Measurements from ENCODE around the gene NEUROD4. TPM values are rescaled to one million over a fixed set of nuclear protein-coding genes. Genes with fewer than 3 reads are reported as not detected.

NEUROD4 gene
- total RNA-seq, 1 experiment from 2014 or later: not detected

DNA sequence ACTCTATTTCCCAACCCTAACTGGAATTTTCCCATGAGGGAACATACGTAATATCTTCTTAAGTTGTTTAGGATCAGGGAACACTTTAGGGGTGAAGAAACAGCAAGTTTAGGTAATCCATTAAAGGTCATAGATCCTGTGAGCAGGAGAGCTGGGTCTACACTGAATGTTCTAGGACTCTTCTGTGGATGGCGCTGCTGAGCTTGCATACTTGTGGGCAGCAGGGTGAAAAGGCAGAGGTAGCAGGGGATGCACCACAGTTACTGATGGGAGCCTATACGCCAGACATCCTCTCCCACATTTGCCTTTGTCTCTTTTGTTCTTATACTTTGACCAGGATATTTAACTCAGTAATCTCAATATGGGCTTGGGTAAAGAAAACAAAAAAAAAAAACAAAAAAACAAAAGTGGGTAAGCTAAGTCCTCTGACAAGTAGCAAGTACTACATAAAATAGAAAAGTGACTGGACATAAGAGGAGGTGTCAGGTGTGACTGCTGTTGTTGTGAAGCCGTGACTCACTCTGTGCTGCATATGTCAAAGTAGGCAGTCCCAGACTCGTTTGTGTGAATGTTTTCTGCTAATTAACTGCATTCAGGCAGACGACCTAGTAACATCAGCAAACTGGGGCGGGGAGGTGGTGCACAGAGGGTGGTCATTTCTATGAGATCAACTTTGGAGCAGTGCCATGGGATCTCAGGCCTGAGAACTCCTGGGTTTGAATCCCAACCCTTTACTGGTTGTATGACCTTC is 31.6 kb downstream of the NEUROD4 start:
- H3F3A ChIP-seq (ENCODE audit: low read length, unreplicated experiment): no peaks in the 10 kb centered on the region
- H3K9me3 ChIP-seq (ENCODE audit: low read length): no peaks in the 10 kb centered on the region
- ATAC-seq (no peak), DNase-seq (no peak)
- H3K9me2 ChIP-seq (replicated peaks; ENCODE audit: low read length): no peaks in the 10 kb centered on the region
- no peaks in the 10 kb centered on the region for H4K20me1 ChIP-seq (ENCODE audit: low read length)
- peaks cover 73% of the 10 kb centered on the region for H3K27me3 ChIP-seq (ENCODE audit: low read length)
- H3K9ac ChIP-seq (ENCODE audit: low read length): no peak overlapping the region
- no peak overlapping the region for H3K4me2 ChIP-seq (ENCODE audit: low read length)
- H3K36me3 ChIP-seq (ENCODE audit: low read depth, low read length): no peaks in the 10 kb centered on the region
- no TSS peak for BruUV-seq (replicated peaks)
- H3K4me3 ChIP-seq (ENCODE audit: low read length): no peak overlapping the region
- no peak overlapping the region for H3K27ac ChIP-seq (ENCODE audit: low read length)
- no peaks in the 10 kb centered on the region for H3K4me1 ChIP-seq (ENCODE audit: insufficient read depth, low read length)
- POLR2A ChIA-PET (ENCODE audit: unreplicated experiment): no interaction called here
- TF ChIP-seq, protein P1, sequence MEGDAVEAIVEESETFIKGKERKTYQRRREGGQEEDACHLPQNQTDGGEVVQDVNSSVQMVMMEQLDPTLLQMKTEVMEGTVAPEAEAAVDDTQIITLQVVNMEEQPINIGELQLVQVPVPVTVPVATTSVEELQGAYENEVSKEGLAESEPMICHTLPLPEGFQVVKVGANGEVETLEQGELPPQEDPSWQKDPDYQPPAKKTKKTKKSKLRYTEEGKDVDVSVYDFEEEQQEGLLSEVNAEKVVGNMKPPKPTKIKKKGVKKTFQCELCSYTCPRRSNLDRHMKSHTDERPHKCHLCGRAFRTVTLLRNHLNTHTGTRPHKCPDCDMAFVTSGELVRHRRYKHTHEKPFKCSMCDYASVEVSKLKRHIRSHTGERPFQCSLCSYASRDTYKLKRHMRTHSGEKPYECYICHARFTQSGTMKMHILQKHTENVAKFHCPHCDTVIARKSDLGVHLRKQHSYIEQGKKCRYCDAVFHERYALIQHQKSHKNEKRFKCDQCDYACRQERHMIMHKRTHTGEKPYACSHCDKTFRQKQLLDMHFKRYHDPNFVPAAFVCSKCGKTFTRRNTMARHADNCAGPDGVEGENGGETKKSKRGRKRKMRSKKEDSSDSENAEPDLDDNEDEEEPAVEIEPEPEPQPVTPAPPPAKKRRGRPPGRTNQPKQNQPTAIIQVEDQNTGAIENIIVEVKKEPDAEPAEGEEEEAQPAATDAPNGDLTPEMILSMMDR (conservative IDR thresholded peaks at IDR 0.05; ENCODE audit: low read depth, low read length): no peak
- TF ChIP-seq EZH2phosphoT487 (IDR thresholded peaks at IDR 0.05; ENCODE audit: borderline replicate concordance, low read length): no peak
- no peak for TF ChIP-seq EZH2 (IDR thresholded peaks at IDR 0.05; ENCODE audit: low read length, unreplicated experiment)
- intact Hi-C loops (cut with micrococcal nuclease): no loop called here
- H2AFZ ChIP-seq (ENCODE audit: low read length): no peak overlapping the region
- H3K79me2 ChIP-seq (ENCODE audit: low read length): no peaks in the 10 kb centered on the region
- CTCF ChIA-PET: interaction anchor here (0.8 kb wide), 1 partner anchor 21 kb away, joined by 7 read pairs; no protein-coding TSS in a partner anchor

DNA sequence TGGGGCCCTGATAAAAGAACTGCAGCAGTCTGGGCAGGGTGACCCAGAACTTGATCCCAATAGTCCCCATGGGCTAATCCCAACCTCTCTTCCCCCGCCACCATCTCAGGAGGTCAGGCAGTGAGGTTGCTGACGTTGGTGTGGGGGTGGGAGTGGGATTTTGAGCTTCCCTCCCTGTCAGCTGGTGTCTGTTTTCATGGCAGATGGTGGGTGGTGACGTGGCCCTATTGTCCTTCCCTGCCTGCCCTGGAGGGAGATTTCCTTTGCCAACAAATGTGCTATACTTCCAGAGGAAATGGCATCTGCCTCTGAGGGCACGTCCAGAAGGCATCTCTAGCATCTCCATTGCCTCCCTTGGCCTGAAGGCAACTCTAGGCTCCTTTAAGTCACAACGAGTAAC is 37.7 kb downstream of the NEUROD4 start:
- ChIA-PET CTCF (no interaction called here), POLR2A (ENCODE audit: unreplicated experiment) (no interaction called here)
- H3K9me3 ChIP-seq (ENCODE audit: low read length): no peaks in the 10 kb centered on the region
- DNase-seq: no peak
- intact Hi-C loops (cut with micrococcal nuclease): no loop called here
- peaks cover 58% of the 10 kb centered on the region for H3K27me3 ChIP-seq (ENCODE audit: low read length)
- H3K4me3 ChIP-seq (ENCODE audit: low read length): no peak overlapping the region
- H4K20me1 ChIP-seq (ENCODE audit: low read length): no peaks in the 10 kb centered on the region
- no peaks in the 10 kb centered on the region for H3K36me3 ChIP-seq (ENCODE audit: low read depth, low read length)
- H3F3A ChIP-seq (ENCODE audit: low read length, unreplicated experiment): no peaks in the 10 kb centered on the region
- H3K4me1 ChIP-seq (ENCODE audit: insufficient read depth, low read length): no peaks in the 10 kb centered on the region
- H2AFZ ChIP-seq (ENCODE audit: low read length): no peak overlapping the region
- no peak overlapping the region for H3K27ac ChIP-seq (ENCODE audit: low read length)
- H3K4me2 ChIP-seq (ENCODE audit: low read length): no peak overlapping the region
- no TSS peak for BruUV-seq (replicated peaks)
- no peaks in the 10 kb centered on the region for H3K9me2 ChIP-seq (replicated peaks; ENCODE audit: low read length)
- ATAC-seq: no peak
- no peak for TF ChIP-seq EZH2phosphoT487 (IDR thresholded peaks at IDR 0.05; ENCODE audit: borderline replicate concordance, low read length)
- no peak for TF ChIP-seq EZH2 (IDR thresholded peaks at IDR 0.05; ENCODE audit: low read length, unreplicated experiment)
- TF ChIP-seq, protein P1 (conservative IDR thresholded peaks at IDR 0.05; ENCODE audit: low read depth, low read length): no peak
- no peaks in the 10 kb centered on the region for H3K79me2 ChIP-seq (ENCODE audit: low read length)
- no peak overlapping the region for H3K9ac ChIP-seq (ENCODE audit: low read length)

DNA sequence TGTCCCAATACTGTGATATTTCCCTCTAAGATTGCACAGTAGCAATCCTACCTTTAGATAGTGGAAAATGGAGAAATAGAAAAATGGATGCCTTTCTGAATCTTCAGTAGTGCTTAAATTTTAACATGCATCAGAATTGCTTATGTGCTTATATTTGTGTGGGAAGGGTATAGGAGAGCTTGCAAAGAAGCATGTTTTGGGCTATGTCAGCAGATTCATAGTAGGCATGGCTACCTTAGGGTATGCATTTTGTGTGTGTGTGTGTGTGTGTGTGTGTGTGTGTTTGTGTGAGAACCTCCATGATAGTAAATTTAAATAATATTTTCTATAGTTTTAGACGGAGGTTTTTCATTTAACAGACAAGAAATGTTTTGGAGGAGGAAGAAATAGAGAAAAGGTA is 38.3 kb downstream of the NEUROD4 start:
- no TSS peak for BruUV-seq (replicated peaks)
- H2AFZ ChIP-seq (ENCODE audit: low read length): no peak overlapping the region
- no peak overlapping the region for H3K27ac ChIP-seq (ENCODE audit: low read length)
- no peaks in the 10 kb centered on the region for H3K36me3 ChIP-seq (ENCODE audit: low read depth, low read length)
- no peaks in the 10 kb centered on the region for H3F3A ChIP-seq (ENCODE audit: low read length, unreplicated experiment)
- H3K9ac ChIP-seq (ENCODE audit: low read length): no peak overlapping the region
- no peak for ATAC-seq
- no peak for DNase-seq
- CTCF ChIA-PET: no interaction called here
- H4K20me1 ChIP-seq (ENCODE audit: low read length): no peaks in the 10 kb centered on the region
- H3K79me2 ChIP-seq (ENCODE audit: low read length): no peaks in the 10 kb centered on the region
- TF ChIP-seq, protein P1 (conservative IDR thresholded peaks at IDR 0.05; ENCODE audit: low read depth, low read length): no peak
- TF ChIP-seq EZH2phosphoT487 (IDR thresholded peaks at IDR 0.05; ENCODE audit: borderline replicate concordance, low read length) (no peak), EZH2 (IDR thresholded peaks at IDR 0.05; ENCODE audit: low read length, unreplicated experiment) (no peak)
- H3K9me2 ChIP-seq (replicated peaks; ENCODE audit: low read length): no peaks in the 10 kb centered on the region
- POLR2A ChIA-PET (ENCODE audit: unreplicated experiment): no interaction called here
- H3K9me3 ChIP-seq (ENCODE audit: low read length): no peaks in the 10 kb centered on the region
- H3K4me3 ChIP-seq (ENCODE audit: low read length): no peak overlapping the region
- no peak overlapping the region for H3K4me2 ChIP-seq (ENCODE audit: low read length)
- H3K27me3 ChIP-seq (ENCODE audit: low read length): peaks cover 59% of the 10 kb centered on the region
- no peaks in the 10 kb centered on the region for H3K4me1 ChIP-seq (ENCODE audit: insufficient read depth, low read length)
- intact Hi-C loops (cut with micrococcal nuclease): no loop called here

All from PC-3 (cell line).